ENCODE measurements around the gene DOCK11. TPM values are rescaled to one million over a fixed set of nuclear protein-coding genes. Genes with fewer than 3 reads are reported as not detected.

Gene DOCK11
- polyA plus RNA-seq, 3 donors, result 20.8 to 39.7 (median 34.8) TPM

GRCh38 chrX:118520216-118521206 is 24.9 kb downstream of the DOCK11 start:
- H3K36me3 Mint-ChIP-seq, result no peaks in the 10 kb centered on the region
- Histone ChIP-seq H4K20me1 (ENCODE audit: insufficient read depth, low read length) (peaks cover 89% of the 10 kb centered on the region), H3K79me2 (ENCODE audit: insufficient read depth, low read length) (peaks cover 96% of the 10 kb centered on the region), H2AFZ (ENCODE audit: insufficient read depth, low read depth, low read length, poor library complexity, severe bottlenecking) (no peak overlapping the region), H3K27me3 (ENCODE audit: control insufficient read depth in 2 of 2, insufficient read depth in 2 of 2, low read length in 2 of 2) (no peaks in the 10 kb centered on the region), H3K9ac (ENCODE audit: insufficient read depth, low read length, poor library complexity, severe bottlenecking) (no peak overlapping the region), H3K9me3 (replicated peaks in 1 of 2; ENCODE audit: control insufficient read depth in 1 of 2, insufficient read depth in 1 of 2, low read length in 2 of 2) (no peaks in the 10 kb centered on the region), H3K4me1 (ENCODE audit: control insufficient read depth in 1 of 2, insufficient read depth in 2 of 2, low read length in 2 of 2) (peaks cover 26 to 29% of the 10 kb centered on the region in 2 donors), H3K36me3 (replicated peaks in 1 of 2; ENCODE audit: control insufficient read depth in 1 of 2, insufficient read depth in 2 of 2, low read length in 2 of 2) (no peaks in the 10 kb centered on the region), H3K4me2 (replicated peaks; ENCODE audit: extremely low read depth, low read length, poor library complexity, severe bottlenecking) (no peak overlapping the region), H3K27ac (ENCODE audit: low read depth in 1 of 2, low read length in 2 of 2) (peak overlapping the region in 1 of 2 donors; percentile 51), H3K4me3 (replicated peaks in 1 of 3; ENCODE audit: low read depth in 2 of 3, low read length in 3 of 3) (no peak overlapping the region)
- WGBS (ENCODE audit: insufficient coverage), result no CpG with 5 or more reads among the region's 5 CpGs
- H3K27ac Mint-ChIP-seq, result peak overlapping the region in 5 of 7 donors; percentile 47 to 76 (median 65)
- TF ChIP-seq, protein P1, sequence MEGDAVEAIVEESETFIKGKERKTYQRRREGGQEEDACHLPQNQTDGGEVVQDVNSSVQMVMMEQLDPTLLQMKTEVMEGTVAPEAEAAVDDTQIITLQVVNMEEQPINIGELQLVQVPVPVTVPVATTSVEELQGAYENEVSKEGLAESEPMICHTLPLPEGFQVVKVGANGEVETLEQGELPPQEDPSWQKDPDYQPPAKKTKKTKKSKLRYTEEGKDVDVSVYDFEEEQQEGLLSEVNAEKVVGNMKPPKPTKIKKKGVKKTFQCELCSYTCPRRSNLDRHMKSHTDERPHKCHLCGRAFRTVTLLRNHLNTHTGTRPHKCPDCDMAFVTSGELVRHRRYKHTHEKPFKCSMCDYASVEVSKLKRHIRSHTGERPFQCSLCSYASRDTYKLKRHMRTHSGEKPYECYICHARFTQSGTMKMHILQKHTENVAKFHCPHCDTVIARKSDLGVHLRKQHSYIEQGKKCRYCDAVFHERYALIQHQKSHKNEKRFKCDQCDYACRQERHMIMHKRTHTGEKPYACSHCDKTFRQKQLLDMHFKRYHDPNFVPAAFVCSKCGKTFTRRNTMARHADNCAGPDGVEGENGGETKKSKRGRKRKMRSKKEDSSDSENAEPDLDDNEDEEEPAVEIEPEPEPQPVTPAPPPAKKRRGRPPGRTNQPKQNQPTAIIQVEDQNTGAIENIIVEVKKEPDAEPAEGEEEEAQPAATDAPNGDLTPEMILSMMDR (IDR thresholded peaks at IDR 0.05), result no peak
- no peak overlapping the region for H3K4me3 Mint-ChIP-seq
- H3K4me1 Mint-ChIP-seq, result peaks cover 48% of the 10 kb centered on the region
- DNase-seq, result no peak
- no peaks in the 10 kb centered on the region for H3K27me3 Mint-ChIP-seq (ENCODE audit: low read depth in 3 of 3)
- peaks cover 0 to 5% (median 0%) of the 10 kb centered on the region in 7 donors for H3K9me3 Mint-ChIP-seq
- intact Hi-C loops (cut with micrococcal nuclease), result no loop called here

DNA sequence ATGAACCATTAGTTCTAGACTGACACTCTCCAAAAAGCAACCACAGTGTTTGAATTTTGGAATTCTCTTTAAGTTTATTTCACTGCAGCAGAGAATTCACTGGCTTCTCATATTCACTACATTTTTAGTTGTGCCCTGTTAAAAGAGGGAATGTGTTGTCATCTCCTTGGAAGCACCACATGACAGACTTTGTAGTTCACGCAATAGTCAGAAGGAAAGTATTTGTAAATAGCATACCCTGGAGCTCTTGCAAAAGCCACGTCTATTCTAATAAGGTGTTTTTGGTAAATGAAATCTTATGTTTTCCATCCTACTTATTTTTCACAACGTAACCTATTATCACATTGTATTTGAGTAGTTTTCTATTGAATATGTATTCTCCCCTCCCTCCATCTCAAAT is 25.8 kb downstream of the DOCK11 start:
- Mint-ChIP-seq H3K27ac (peak overlapping the region in 2 of 7 donors; percentile 46 to 65), H3K9me3 (peaks cover 0 to 5% (median 0%) of the 10 kb centered on the region in 7 donors), H3K27me3 (ENCODE audit: low read depth in 3 of 3) (peaks cover 0 to 1% (median 0%) of the 10 kb centered on the region in 3 donors), H3K4me1 (peaks cover 55% of the 10 kb centered on the region), H3K36me3 (peaks cover 3 to 5% of the 10 kb centered on the region in 2 donors), H3K4me3 (no peak overlapping the region)
- H3K36me3 ChIP-seq (replicated peaks in 1 of 2; ENCODE audit: control insufficient read depth in 1 of 2, insufficient read depth in 2 of 2, low read length in 2 of 2), result no peaks in the 10 kb centered on the region
- WGBS (ENCODE audit: insufficient coverage), result no CpG with 5 or more reads among the region's 3 CpGs
- intact Hi-C loops (cut with micrococcal nuclease), result no loop called here
- peak overlapping the region in 1 of 2 donors; percentile 38 for H3K27ac ChIP-seq (ENCODE audit: low read depth in 1 of 2, low read length in 2 of 2)
- H3K79me2 ChIP-seq (ENCODE audit: insufficient read depth, low read length), result peaks cover 97% of the 10 kb centered on the region
- H3K4me3 ChIP-seq (replicated peaks in 1 of 3; ENCODE audit: low read depth in 2 of 3, low read length in 3 of 3), result no peak overlapping the region
- no peaks in the 10 kb centered on the region for H3K27me3 ChIP-seq (ENCODE audit: control insufficient read depth in 2 of 2, insufficient read depth in 2 of 2, low read length in 2 of 2)
- no peak overlapping the region for H3K9ac ChIP-seq (ENCODE audit: insufficient read depth, low read length, poor library complexity, severe bottlenecking)
- no peak for DNase-seq
- no peaks in the 10 kb centered on the region for H3K9me3 ChIP-seq (replicated peaks in 1 of 2; ENCODE audit: control insufficient read depth in 1 of 2, insufficient read depth in 1 of 2, low read length in 2 of 2)
- TF ChIP-seq, protein P1 (IDR thresholded peaks at IDR 0.05), result no peak
- H4K20me1 ChIP-seq (ENCODE audit: insufficient read depth, low read length), result peaks cover 88% of the 10 kb centered on the region
- H3K4me2 ChIP-seq (replicated peaks; ENCODE audit: extremely low read depth, low read length, poor library complexity, severe bottlenecking), result no peak overlapping the region
- no peak overlapping the region for H2AFZ ChIP-seq (ENCODE audit: insufficient read depth, low read depth, low read length, poor library complexity, severe bottlenecking)
- H3K4me1 ChIP-seq (ENCODE audit: control insufficient read depth in 1 of 2, insufficient read depth in 2 of 2, low read length in 2 of 2), result peaks cover 34 to 36% of the 10 kb centered on the region in 2 donors

All from CD14-positive monocyte (primary cell).